ENCODE results near the gene ZBTB1. TPM values are rescaled to one million over a fixed set of nuclear protein-coding genes. Genes with fewer than 3 reads are reported as not detected.
A peak's percentile ranks its signal among the peaks of the same experiment; 100 is the strongest.

Gene ZBTB1
- total and polyA plus RNA-seq, 4 experiments from 2014 or later: 49.7 to 107 (median 95.2) TPM

DNA sequence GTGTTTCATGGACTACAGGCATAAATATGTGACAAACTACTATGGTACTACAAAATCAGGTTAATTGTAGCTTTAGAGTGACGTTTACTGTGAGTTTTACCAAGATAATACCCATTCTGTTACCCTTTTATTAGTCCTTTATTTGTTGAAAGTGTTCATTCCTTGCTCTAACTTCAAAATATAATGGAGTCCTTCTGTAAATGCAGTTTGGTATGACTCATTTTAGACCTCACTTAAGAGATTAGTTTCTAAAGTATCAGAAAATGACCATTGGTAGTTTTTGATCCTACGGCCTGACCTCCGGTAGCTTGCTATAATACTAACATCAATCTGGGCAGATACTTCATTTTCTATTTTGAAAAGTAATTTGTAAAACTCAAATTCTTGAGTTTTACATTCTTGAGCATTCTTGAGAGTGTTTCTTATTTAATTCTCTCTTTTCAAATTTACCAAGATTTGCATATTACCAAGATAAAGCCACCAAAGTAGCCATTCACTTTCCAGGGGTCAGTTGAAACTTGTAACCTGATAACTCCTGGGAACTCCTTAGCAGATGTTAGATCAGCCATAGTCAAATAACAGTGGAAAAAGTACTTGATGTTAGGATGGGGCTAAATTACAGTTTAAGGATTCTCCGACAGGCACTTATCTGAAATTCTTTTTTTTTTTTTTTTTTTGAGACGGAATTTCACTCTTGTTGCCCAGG lies 40.2 kb downstream of the ZBTB1 start:
- intact Hi-C loops (cut with micrococcal nuclease): loop anchor here (5.0 kb wide), 1 partner anchor 348 kb away; no protein-coding TSS in a partner anchor
- no peaks in the 10 kb centered on the region for H3K27me3 ChIP-seq (ENCODE audit: insufficient read depth, low read length)
- Mint-ChIP-seq H3K4me1 (peaks cover 12 to 41% (median 31%) of the 10 kb centered on the region in 4 donors), H3K27ac (peak overlapping the region in 1 of 7 donors; percentile 38), H3K36me3 (peaks cover 0 to 5% of the 10 kb centered on the region in 2 donors), H3K4me3 (no peak overlapping the region), H3K9me3 (peaks cover 0 to 18% (median 3%) of the 10 kb centered on the region in 8 donors), H3K27me3 (peaks cover 0 to 3% of the 10 kb centered on the region in 2 donors)
- no peak for DNase-seq
- no peak overlapping the region for H3K27ac ChIP-seq (ENCODE audit: low read depth, low read length)
- no peaks in the 10 kb centered on the region for H3K9me3 ChIP-seq (ENCODE audit: control insufficient read depth in 1 of 2, low read length in 2 of 2)
- CTCF ChIA-PET (ENCODE audit: partially characterized antibody): interaction anchor here (0.6 to 5.7 kb wide), 4 partner anchors 54 to 115 kb away, joined by 3 to 40 read pairs (median 4); no protein-coding TSS in a partner anchor
- no peaks in the 10 kb centered on the region for H3K36me3 ChIP-seq (ENCODE audit: insufficient read depth, low read length)
- H3K4me3 ChIP-seq (ENCODE audit: low read length in 2 of 2): no peak overlapping the region
- H3K4me1 ChIP-seq (ENCODE audit: insufficient read depth, low read length): peaks cover 26% of the 10 kb centered on the region
- POLR2A ChIA-PET (ENCODE audit: partially characterized antibody): interaction anchor here (5.9 kb wide), 1 partner anchor 41 kb away, joined by 75 read pairs; the partner anchor contains the start of genes ZBTB1 and ZBTB25

DNA sequence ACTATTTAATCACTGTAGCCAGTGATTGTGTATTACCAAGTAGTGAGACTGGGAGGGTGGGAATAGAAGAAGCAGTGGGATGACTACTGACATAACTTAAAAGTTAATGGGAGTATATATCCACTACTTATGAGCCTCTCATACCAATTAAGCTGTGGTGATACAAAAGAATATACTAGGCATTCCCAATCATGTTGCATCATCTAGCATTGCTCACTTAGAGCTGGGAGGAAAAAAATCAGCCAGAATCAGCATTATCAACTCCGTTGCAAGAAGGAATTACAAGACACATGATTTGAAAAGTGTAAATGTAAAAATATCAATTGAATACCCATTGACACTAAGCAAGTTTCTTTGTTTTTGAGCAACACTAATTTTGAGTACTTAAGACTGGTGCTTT lies 44.4 kb downstream of the ZBTB1 start:
- Mint-ChIP-seq H3K4me3 (peak overlapping the region; percentile 40 to 75 (median 66)), H3K4me1 (peaks cover 7 to 18% (median 14%) of the 10 kb centered on the region in 4 donors), H3K27ac (no peak overlapping the region), H3K9me3 (no peaks in the 10 kb centered on the region), H3K36me3 (no peaks in the 10 kb centered on the region), H3K27me3 (no peaks in the 10 kb centered on the region)
- Histone ChIP-seq H3K27ac (ENCODE audit: low read depth, low read length) (no peak overlapping the region), H3K4me1 (ENCODE audit: insufficient read depth, low read length) (peaks cover 18% of the 10 kb centered on the region), H3K4me3 (ENCODE audit: low read length in 2 of 2) (peak overlapping the region in 1 of 2 donors; percentile 20), H3K27me3 (ENCODE audit: insufficient read depth, low read length) (no peaks in the 10 kb centered on the region), H3K9me3 (ENCODE audit: control insufficient read depth in 1 of 2, low read length in 2 of 2) (no peaks in the 10 kb centered on the region), H3K36me3 (ENCODE audit: insufficient read depth, low read length) (no peaks in the 10 kb centered on the region)
- ChIA-PET POLR2A (ENCODE audit: partially characterized antibody) (interaction anchor here (1.2 to 1.4 kb wide), 2 partner anchors 9 to 44 kb away, joined by 4 to 5 read pairs; partner anchors contain the start of gene HSPA2), CTCF (ENCODE audit: partially characterized antibody) (interaction anchor here (1.1 to 1.7 kb wide), 3 partner anchors 12 to 343 kb away, joined by 3 to 5 read pairs (median 4); no protein-coding TSS in a partner anchor)
- no peak for DNase-seq
- intact Hi-C loops (cut with micrococcal nuclease): loop anchor here (1.0 kb wide), 1 partner anchor 9 kb away; the partner anchor contains the start of gene HSPA2

- peak in 4 of 5 donors; percentile 30 to 41 (median 38) for DNase-seq
- intact Hi-C loops (cut with micrococcal nuclease): loop anchor here (1.0 kb wide), 1 partner anchor 10 kb away; the partner anchor contains the start of gene HSPA2
- no peaks in the 10 kb centered on the region for H3K9me3 ChIP-seq (ENCODE audit: control insufficient read depth in 1 of 2, low read length in 2 of 2)
- Mint-ChIP-seq H3K4me3 (peak within 1 kb of the TSS; percentile 71 to 78 (median 74)), H3K9me3 (no peaks in the 10 kb centered on the region), H3K27me3 (no peaks in the 10 kb centered on the region), H3K36me3 (no peaks in the 10 kb centered on the region), H3K4me1 (peaks cover 7 to 18% (median 14%) of the 10 kb centered on the region in 4 donors), H3K27ac (peak within 1 kb of the TSS in 6 of 7 donors; percentile 5 to 86 (median 56))
- no peak within 1 kb of the TSS for H3K27ac ChIP-seq (ENCODE audit: low read depth, low read length)
- H3K4me1 ChIP-seq (ENCODE audit: insufficient read depth, low read length): peaks cover 18% of the 10 kb centered on the region
- ChIA-PET CTCF (ENCODE audit: partially characterized antibody) (interaction anchor here (1.0 to 1.7 kb wide), 4 partner anchors 8 to 87 kb away, joined by 3 to 5 read pairs (median 4); no protein-coding TSS in a partner anchor), POLR2A (ENCODE audit: partially characterized antibody) (interaction anchor here (0.7 to 2.4 kb wide), 2 partner anchors 9 to 549 kb away, joined by 3 to 14 read pairs; partner anchors contain the start of gene HSPA2)
- H3K36me3 ChIP-seq (ENCODE audit: insufficient read depth, low read length): no peaks in the 10 kb centered on the region
- H3K27me3 ChIP-seq (ENCODE audit: insufficient read depth, low read length): no peaks in the 10 kb centered on the region
- H3K4me3 ChIP-seq (ENCODE audit: low read length in 2 of 2): peak within 1 kb of the TSS in 1 of 2 donors; percentile 20
These were observed 45.4 kb downstream of the ZBTB1 start, which contains the start of gene PPP1R36 for GRCh38 chr14:64549791-64550620. Gene PPP1R36, plus strand, starts transcription at chr14:64549961. Its CDS starts 37 bp downstream, at chr14:64549998.

DNA sequence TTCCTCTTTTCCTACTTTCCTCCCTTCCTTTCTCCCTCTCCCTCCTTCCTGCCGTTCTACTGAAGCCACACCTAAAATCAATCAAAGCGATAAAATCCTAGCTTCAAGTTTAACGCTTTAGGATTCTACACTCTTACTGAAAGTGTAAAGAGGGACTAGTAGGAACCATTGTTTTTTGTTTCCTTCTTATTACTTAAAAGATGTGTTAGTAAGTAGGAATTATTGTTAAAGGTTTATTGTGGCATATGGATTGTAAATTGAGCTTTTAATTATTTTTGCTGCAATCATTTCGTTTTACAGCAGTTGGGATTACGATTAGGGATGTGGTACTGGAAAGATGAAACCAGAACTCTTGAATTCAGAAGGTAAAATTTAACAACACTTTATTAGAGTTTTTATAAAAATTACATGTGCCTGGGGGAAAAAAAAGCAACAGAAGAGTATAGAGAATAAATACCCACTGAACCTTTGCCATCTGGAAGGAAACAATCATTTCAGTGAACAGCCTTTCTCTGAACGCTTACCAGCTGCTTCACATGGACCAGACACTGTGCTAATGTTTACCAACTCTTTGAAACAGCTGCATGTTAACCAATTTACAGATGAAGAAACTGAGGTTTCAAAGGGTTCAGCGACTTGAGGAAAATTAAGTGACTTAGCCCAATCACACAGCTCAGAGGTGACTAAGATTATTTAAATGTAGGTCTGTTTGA lies 46.2 kb downstream of the ZBTB1 start:
- H3K36me3 ChIP-seq (ENCODE audit: insufficient read depth, low read length): no peaks in the 10 kb centered on the region
- no peak for DNase-seq
- CTCF ChIA-PET (ENCODE audit: partially characterized antibody): interaction anchor here (1.0 to 1.7 kb wide), 4 partner anchors 9 to 86 kb away, joined by 3 to 5 read pairs (median 5); no protein-coding TSS in a partner anchor
- Mint-ChIP-seq H3K27me3 (no peaks in the 10 kb centered on the region), H3K27ac (peak overlapping the region in 5 of 7 donors; percentile 5 to 86 (median 43)), H3K4me1 (peaks cover 7 to 18% (median 14%) of the 10 kb centered on the region in 4 donors), H3K4me3 (peak overlapping the region; percentile 71 to 78 (median 74)), H3K9me3 (no peaks in the 10 kb centered on the region), H3K36me3 (no peaks in the 10 kb centered on the region)
- intact Hi-C loops (cut with micrococcal nuclease): no loop called here
- no peaks in the 10 kb centered on the region for H3K27me3 ChIP-seq (ENCODE audit: insufficient read depth, low read length)
- no peak overlapping the region for H3K27ac ChIP-seq (ENCODE audit: low read depth, low read length)
- POLR2A ChIA-PET (ENCODE audit: partially characterized antibody): interaction anchor here (0.7 to 2.4 kb wide), 2 partner anchors 10 to 548 kb away, joined by 3 to 14 read pairs; partner anchors contain the start of gene HSPA2
- H3K9me3 ChIP-seq (ENCODE audit: control insufficient read depth in 1 of 2, low read length in 2 of 2): no peaks in the 10 kb centered on the region
- no peak overlapping the region for H3K4me3 ChIP-seq (ENCODE audit: low read length in 2 of 2)
- H3K4me1 ChIP-seq (ENCODE audit: insufficient read depth, low read length): peaks cover 18% of the 10 kb centered on the region

DNA sequence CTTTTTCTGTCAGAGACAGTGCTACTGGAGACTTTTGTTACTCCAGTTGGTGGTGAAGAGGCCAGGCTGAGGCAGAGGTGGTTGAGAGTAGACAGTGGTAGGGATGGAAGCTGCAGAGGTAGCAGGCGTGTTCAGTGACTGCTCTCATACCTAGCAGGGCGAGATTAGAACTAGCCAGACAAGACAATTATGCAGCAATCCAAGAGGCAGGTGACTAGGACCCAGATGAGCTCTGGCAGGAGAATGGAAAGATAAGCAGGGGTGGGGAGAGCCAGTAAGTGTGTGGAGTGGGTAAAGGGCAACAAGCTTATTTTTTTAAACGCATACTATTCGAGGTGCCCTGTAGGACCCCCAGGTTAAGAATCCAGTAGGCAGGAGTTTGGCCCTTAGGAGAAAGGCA lies 50.0 kb downstream of the ZBTB1 start:
- Histone ChIP-seq H3K36me3 (ENCODE audit: insufficient read depth, low read length) (no peaks in the 10 kb centered on the region), H3K27ac (ENCODE audit: low read depth, low read length) (no peak overlapping the region), H3K4me3 (ENCODE audit: low read length in 2 of 2) (no peak overlapping the region), H3K4me1 (ENCODE audit: insufficient read depth, low read length) (peaks cover 10% of the 10 kb centered on the region), H3K9me3 (ENCODE audit: control insufficient read depth in 1 of 2, low read length in 2 of 2) (no peaks in the 10 kb centered on the region), H3K27me3 (ENCODE audit: insufficient read depth, low read length) (no peaks in the 10 kb centered on the region)
- Mint-ChIP-seq H3K4me1 (peaks cover 4 to 10% (median 7%) of the 10 kb centered on the region in 4 donors), H3K36me3 (no peaks in the 10 kb centered on the region), H3K9me3 (no peaks in the 10 kb centered on the region), H3K27me3 (no peaks in the 10 kb centered on the region), H3K27ac (no peak overlapping the region), H3K4me3 (no peak overlapping the region)
- ChIA-PET CTCF (ENCODE audit: partially characterized antibody) (interaction anchor here (2.1 kb wide), 1 partner anchor 12 kb away, joined by 8 read pairs; no protein-coding TSS in a partner anchor), POLR2A (ENCODE audit: partially characterized antibody) (interaction anchor here (1.7 kb wide), 1 partner anchor 14 kb away, joined by 5 read pairs; the partner anchor contains the start of gene HSPA2)
- no peak for DNase-seq
- intact Hi-C loops (cut with micrococcal nuclease): no loop called here

GRCh38 chr14:64556526-64556925 lies 52.0 kb downstream of the ZBTB1 start:
- ChIA-PET CTCF (ENCODE audit: partially characterized antibody) (interaction anchor here (0.7 kb wide), 1 partner anchor 34 kb away, joined by 3 read pairs; no protein-coding TSS in a partner anchor), POLR2A (ENCODE audit: partially characterized antibody) (no interaction called here)
- H3K36me3 ChIP-seq (ENCODE audit: insufficient read depth, low read length): no peaks in the 10 kb centered on the region
- no peak overlapping the region for H3K27ac ChIP-seq (ENCODE audit: low read depth, low read length)
- Mint-ChIP-seq H3K36me3 (no peaks in the 10 kb centered on the region), H3K9me3 (no peaks in the 10 kb centered on the region), H3K27me3 (no peaks in the 10 kb centered on the region), H3K4me3 (no peak overlapping the region), H3K27ac (peak overlapping the region in 1 of 7 donors; percentile 43), H3K4me1 (peaks cover 2 to 13% (median 7%) of the 10 kb centered on the region in 4 donors)
- H3K4me3 ChIP-seq (ENCODE audit: low read length in 2 of 2): no peak overlapping the region
- H3K27me3 ChIP-seq (ENCODE audit: insufficient read depth, low read length): no peaks in the 10 kb centered on the region
- H3K4me1 ChIP-seq (ENCODE audit: insufficient read depth, low read length): peaks cover 7% of the 10 kb centered on the region
- DNase-seq: no peak
- intact Hi-C loops (cut with micrococcal nuclease): no loop called here
- H3K9me3 ChIP-seq (ENCODE audit: control insufficient read depth in 1 of 2, low read length in 2 of 2): no peaks in the 10 kb centered on the region

Data from CD4-positive, alpha-beta memory T cell (primary cell).